RWPE1 (cell line): Measurements from ENCODE around the gene LIPI.
A peak's percentile ranks its signal among the peaks of the same experiment; 100 is the strongest.

Experiments
- CTCF ChIA-PET: fragments of 350-600 bp; sonication (Branson Sonifier 250); formaldehyde crosslinking; extraction: SDS; loops from one replicate; lab custom pipeline; 2021; lab: Yijun Ruan, JAX
- POLR2A ChIA-PET: fragments of 400-600 bp; formaldehyde crosslinking; extraction: SDS; loops from one replicate; lab custom pipeline; 2020; ENCODE audit warnings: antibody characterized with exemption; ENCODE audit not compliant: low non-redundant PET; lab: Yijun Ruan, JAX
- DNase-seq: peaks from one replicate; pipeline ENCODE4 v3.0.0; 2012; ENCODE audit warnings: low spot score
- H3K27ac ChIP-seq: fragments of 450-650 bp; 2 replicates; pipeline ENCODE4 v1.5.1; 2017
- CTCF ChIP-seq: fragments of 450-650 bp; conservative IDR thresholded peaks from 2 replicates; pipeline ENCODE4 v1.5.1; 2017; ENCODE audit warnings: low read depth, mild to moderate bottlenecking

The LIPI gene

GRCh38 chr21:14210738-14211137, at the start of gene LIPI:
LIPI (minus strand) TSS chr21:14210955; CDS start chr21:14210845, 110 bp downstream.
- no peak for DNase-seq
- CTCF ChIA-PET = interaction anchor here (0.7 kb wide), 1 partner anchor 1342 kb away, joined by 3 read pairs; no protein-coding TSS in a partner anchor
- H3K27ac ChIP-seq = no peak within 1 kb of the TSS
- TF ChIP-seq CTCF = no peak
- POLR2A ChIA-PET = no interaction called here

- no peak for DNase-seq
- POLR2A ChIA-PET = no interaction called here
- H3K27ac ChIP-seq = no peak overlapping the region
- CTCF ChIA-PET = interaction anchor here (0.5 to 0.7 kb wide), 6 partner anchors 10 to 1086 kb away, joined by 3 to 5 read pairs (median 3); no protein-coding TSS in a partner anchor
- no peak for TF ChIP-seq CTCF
Measured at GRCh38 chr21:14260174-14260764, 49.5 kb upstream of the LIPI start.

- ChIA-PET POLR2A (no interaction called here), CTCF (interaction anchor here (0.5 to 0.7 kb wide), 8 partner anchors 9 to 1086 kb away, joined by 3 to 5 read pairs (median 3); no protein-coding TSS in a partner anchor)
- no peak overlapping the region for H3K27ac ChIP-seq
- peak; percentile 39 for DNase-seq
- peak; percentile 67 for TF ChIP-seq CTCF
Measured at GRCh38 chr21:14259747-14260146, 49.0 kb upstream of the LIPI start.

- ChIA-PET POLR2A (no interaction called here), CTCF (no interaction called here)
- TF ChIP-seq CTCF = no peak
- DNase-seq = no peak
- H3K27ac ChIP-seq = no peak overlapping the region
Measured at GRCh38 chr21:14251336-14251735, 40.6 kb upstream of the LIPI start.

GRCh38 chr21:14245711-14246110, 35.0 kb upstream of the LIPI start:
- POLR2A ChIA-PET = no interaction called here
- CTCF ChIA-PET = no interaction called here
- no peak for DNase-seq
- no peak overlapping the region for H3K27ac ChIP-seq
- TF ChIP-seq CTCF = no peak

- POLR2A ChIA-PET = no interaction called here
- CTCF ChIA-PET = interaction anchor here (0.6 kb wide), 1 partner anchor 30 kb away, joined by 3 read pairs; no protein-coding TSS in a partner anchor
- no peak for TF ChIP-seq CTCF
- no peak for DNase-seq
- H3K27ac ChIP-seq = no peak overlapping the region
Measured at GRCh38 chr21:14244911-14245310, 34.2 kb upstream of the LIPI start.
